Glomerular endothelial cell (primary cell): ENCODE measurements around the gene TYR. TPM values are rescaled to one million over a fixed set of nuclear protein-coding genes. Genes with fewer than 3 reads are reported as not detected.
"Not testable (repeated sequence)": the region's sequence is repeated elsewhere in the genome, so short reads cannot be mapped to it uniquely, and the experiment has no call there.

ENCODE experiments used
- DNase-seq: peaks from one replicate; pipeline ENCODE4 v3.0.0-alpha.2; 2011; ENCODE audit warnings: low read depth, low spot score; ENCODE audit errors: extremely low read depth
- total RNA-seq: library from RNA; depleted of rRNA; stranded (reverse); fragments of >200 nt; gene quantifications from 2 replicates; pipeline ENCODE4 v1.2.3, GENCODE V29; 2015

The TYR gene
- total RNA-seq, 1 donor from 2014 or later = not detected

DNA sequence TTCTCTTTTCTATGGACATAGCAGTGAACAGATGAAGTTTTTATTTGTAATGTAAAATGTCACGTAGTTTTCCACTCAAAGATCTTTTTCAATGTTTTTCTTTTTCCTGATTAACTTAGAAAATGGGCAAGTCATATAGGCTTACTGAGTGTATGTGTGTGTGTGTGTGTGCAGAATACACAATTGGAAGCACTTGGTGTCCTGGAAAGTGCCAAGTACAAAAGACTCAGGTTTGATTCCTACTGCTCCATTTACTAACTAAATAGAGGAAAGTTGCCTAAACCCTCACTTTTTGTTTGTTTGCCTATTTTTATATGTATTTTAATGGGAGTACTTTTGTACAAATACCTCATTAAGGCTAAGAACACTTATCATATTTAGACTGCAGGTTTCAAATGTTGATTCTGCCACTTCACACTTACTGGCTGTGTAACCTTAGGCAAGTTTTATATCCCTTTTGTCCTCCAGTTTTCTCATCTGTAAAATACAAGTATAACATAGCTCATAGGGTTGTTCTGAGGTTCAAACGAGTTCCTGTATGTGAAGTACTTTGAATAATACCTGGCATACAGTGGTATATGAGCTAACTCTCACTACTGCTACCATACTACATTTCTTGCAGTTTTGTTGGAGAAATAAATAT is 90.1 kb downstream of the TYR start:
- DNase-seq = no peak

DNA sequence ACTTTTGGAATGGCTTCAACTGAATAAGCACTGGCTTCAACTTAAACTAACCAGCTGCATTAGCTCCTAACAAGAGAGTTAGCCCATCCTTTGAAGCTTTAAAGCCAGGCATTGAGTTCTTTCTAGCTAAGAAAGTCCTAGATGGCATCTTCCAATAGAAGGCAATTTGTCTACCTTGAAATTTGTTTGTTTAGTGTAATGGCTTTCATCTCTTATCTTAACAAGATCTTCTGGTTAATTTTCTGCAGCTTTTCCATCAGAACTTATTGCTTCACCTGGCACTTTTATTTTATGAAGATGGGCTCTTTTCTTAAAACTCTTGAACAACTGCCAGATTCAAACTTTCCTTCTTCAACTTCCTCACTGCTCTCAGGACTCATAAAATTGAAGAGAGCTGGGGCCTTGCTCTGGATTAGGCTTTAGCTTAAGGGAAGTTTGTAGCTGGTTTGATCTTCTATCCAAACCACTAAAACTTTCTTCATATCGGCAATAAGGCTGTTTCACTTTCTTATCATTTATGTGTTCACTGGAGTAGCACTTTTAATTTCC is 94.9 kb downstream of the TYR start:
- not testable (repeated sequence) for DNase-seq

DNA sequence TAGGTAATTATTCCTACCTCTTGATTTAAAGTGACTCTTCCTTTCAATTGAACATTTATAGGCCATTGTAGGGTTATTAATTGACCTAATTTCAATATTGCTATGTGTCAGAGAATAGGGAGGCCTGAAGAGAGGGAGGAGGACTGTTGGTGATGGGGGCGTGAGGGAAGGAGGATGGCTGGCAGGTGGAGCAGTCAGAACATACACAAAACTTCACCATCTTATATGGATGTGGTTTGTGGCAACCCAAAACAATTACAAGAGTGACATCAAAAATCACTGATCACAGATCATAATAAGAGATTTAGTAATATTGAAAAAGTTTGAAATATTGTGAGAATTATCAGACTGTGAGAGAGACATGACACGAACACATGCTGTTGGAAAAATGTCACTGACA is 95.5 kb downstream of the TYR start:
- not testable (repeated sequence) for DNase-seq

DNA sequence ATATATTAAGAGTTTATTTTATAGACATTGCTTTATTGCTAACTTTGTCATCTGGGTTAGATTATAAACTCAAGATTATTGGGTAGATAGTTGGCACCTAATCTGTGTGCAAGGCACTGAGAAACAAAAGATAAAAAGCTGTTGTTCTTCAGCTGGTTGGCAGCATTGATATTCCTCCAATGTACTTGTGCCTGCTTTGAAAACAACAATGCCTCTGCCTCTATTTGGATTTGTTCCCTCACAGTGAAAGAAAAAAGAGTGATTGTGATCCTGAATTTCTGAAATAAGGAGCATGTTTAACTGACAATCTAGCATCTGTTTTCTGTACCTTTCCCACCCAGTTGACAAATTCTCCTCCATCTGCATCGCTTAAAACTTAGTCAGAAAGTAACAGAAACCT is 98.3 kb downstream of the TYR start:
- no peak for DNase-seq

DNA sequence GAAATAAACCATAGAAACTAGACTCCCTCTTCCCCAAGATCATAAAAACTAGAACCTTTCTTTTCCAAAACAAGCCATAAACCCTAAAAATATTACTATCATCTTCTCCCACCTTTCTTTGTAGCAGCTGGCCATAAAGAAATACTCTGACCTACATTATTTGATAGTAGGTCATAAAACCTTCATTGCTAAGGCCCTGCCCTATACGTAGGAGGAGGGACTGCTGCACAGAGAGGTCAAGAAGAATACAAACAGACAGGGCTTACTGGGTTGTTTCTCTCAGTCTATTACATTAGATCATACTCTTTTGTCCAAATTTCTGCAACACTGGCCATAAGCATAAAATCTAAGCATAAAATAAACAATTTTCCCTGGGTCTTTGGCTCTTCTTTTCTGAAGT is 101.5 kb downstream of the TYR start:
- DNase-seq = no peak

DNA sequence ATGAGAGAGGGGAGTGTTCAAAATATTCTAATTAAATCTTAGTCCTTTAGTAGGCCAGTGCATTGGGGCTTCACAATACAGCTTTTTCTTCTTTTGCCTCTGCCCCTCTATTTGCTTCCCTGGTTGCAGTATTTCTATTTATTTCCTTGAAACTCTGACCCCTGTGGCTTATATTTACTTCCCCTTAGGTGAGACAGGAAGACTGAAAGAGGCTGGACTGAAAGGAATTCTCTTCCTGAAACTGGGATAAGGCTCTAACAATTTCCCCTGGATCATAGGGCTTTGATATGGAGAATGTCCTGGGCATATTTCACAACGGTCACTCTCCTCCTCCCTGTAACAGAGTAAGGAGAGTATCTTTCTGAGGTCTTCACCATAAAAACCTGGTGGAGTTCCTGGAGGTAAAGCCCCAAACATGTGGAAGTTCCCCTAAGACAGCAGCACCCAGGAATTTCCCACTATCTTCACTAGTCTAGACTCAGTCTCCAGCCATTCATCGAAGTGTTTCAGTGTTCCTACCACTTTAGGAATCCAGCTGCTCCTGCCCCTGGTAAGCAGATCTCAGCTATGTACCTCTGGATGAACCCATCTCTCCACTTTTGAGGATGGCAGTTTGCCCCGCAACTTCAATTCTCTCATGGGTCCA is 103.5 kb downstream of the TYR start:
- not testable (repeated sequence) for DNase-seq

DNA sequence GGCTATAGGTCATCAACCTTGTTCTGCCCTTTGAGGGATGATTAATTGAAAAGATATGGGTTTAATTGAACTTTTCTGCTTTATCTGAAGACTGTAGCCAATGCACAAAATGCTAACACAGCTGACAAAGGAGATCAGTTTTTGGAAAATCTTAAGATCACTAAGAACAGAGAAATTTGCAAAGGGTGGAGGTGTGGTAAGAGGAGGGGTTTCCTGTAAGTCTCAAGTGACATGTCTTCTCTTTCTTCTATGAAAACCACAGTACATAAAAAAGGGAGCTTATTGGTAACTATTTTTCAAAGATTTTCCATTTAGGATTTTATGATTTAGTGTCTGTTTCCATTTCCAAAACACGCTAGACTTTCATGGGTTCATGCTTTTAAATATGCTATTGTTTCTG is 108.9 kb downstream of the TYR start:
- DNase-seq = not testable (repeated sequence)

DNA sequence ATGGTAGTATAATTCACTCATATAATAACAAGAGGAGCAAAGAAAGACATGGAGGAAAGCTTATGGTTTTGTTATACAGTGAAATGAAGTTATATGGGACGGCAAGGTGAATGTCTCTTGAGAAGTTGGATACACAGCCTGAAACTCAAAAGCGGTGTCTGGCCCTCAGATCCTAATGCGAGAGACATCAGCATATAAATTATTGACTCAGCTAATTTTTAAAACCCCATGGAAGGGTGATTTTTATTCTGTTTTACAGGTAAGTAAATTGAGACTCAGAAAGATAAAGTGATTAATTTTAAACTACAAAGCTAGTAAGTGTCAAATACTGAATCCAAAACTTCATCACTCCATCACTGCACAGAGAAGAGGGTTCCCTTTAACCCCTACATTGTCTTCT is 110.3 kb downstream of the TYR start:
- DNase-seq = not testable (repeated sequence)

DNA sequence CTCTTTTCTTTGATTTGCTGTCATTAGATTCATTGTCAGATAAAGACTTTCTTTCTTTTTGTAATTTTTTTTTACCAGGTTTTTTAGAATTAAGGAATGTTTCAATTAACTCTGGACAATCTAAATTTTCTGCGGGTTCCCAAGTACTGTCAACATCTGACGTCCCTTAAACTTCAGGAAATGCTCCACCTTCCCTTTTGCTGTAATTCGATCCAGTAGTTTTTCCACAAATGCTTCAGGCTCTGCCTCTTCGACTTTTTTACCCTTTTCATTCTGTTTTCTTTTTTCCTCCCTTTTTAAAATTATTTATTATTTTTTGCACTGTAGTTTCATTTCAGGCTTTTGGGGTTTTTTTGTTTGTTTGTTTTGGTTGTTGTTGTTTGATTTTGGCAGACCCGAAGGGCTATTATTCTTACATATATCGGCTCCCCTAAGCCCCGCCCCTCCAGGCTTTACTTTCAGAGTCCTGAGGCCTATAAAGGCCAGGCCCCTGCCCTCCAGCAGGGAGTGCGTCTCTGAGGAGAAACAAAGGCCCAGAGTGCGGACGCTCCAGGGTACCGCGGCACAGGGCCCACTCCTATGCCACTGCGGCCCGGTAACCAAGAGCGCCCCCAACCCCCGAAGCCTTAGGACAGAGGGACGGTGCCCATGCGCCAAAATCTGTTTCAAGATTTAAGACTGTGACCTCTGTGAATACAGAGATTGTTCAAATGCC is 116.4 kb downstream of the TYR start:
- no peak for DNase-seq

DNA sequence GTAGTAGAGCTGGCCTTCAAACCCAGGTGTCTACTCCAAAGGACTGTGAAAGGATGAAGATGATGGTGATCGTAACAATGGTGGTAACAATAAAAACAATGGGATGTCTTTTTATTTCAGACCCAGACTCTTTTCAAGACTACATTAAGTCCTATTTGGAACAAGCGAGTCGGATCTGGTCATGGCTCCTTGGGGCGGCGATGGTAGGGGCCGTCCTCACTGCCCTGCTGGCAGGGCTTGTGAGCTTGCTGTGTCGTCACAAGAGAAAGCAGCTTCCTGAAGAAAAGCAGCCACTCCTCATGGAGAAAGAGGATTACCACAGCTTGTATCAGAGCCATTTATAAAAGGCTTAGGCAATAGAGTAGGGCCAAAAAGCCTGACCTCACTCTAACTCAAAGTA is 117.3 kb downstream of the TYR start:
- DNase-seq = not testable (repeated sequence)

DNA sequence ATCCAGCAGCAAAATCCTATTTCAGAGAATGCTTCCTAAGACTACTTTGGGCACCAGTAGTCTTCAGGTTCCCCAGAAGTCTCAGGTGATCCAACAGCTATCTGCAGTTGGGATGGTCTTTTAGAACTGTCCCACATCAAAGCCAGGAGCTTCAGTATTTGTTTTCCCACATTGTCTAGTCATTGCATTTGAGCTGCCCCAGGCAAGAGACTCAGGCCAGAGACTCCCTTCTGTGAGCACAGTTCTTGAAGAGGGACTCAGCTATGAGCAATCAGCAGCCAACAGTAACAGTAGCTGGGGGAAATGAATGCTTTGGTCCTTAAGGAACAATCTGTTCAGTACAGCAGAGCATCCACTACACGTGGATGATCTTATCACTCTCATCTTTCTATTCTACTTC is 125.4 kb downstream of the TYR start:
- not testable (repeated sequence) for DNase-seq

DNA sequence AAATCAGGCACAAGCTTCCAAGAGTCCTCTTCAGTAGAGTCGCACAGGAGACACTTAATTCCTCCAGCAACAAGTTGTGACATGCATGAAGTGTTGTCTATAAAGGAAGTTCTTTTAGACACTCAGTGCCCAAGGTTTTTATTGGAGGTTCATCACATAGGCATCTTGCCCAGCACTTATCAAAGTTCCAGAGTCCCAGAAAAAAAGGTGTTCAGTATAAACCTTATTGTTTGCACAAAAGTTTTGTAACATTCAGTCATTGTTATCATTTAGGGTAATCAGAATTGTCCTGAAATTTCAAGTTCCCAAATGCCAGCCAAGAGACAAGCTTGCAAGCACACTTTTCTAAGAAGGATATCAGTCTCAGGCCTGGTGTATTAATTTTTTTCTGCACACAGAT is 130.6 kb downstream of the TYR start:
- DNase-seq = not testable (repeated sequence)

DNA sequence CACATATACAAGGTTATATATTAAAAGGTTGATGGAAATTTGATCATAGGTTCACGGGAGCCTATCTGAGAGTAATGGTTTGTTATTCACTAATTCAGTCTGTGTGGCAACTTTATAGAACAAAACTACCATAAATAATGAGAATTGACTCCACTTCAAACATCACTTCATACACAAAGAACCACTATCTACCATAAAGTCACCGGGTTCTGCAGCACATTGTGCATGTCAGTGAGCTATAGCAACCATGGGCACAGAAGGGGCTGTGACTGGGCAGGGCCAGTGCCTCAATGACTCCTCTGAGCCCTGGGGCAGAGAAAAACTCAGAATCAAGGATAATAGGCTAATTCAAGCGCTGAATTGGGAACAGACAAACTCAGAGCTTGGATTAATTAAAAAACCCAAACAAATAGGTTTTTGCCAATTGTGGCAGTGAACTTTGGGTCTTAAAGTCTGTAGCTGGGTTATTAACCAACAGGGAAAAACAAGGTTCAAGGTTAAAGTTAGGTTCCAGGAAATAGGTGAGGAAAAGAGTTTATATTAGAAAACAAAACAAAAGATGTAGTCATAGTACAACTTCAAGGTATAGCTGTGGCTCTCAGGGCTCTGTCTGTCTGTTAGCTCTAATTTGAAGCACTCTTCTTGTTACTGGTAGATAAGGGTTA is 131.8 kb downstream of the TYR start:
- not testable (repeated sequence) for DNase-seq

DNA sequence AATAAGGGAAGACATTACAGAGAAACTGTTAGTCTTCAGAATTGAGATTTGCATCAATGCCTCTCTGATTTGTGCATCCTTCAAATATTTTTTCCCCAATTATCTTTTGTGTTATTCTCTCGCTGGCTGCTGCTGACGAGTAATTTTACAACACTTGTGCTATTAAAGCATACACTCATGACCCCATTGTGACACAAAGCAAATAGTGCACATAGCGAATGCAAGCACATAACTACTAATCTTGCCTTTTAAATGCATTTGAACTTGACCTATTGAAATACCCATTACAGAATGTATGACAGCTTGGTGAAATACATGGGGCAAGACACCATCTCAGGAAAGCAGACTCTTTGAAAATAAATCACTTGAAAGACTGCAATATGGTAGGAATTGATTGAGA is 132.9 kb downstream of the TYR start:
- not testable (repeated sequence) for DNase-seq

DNA sequence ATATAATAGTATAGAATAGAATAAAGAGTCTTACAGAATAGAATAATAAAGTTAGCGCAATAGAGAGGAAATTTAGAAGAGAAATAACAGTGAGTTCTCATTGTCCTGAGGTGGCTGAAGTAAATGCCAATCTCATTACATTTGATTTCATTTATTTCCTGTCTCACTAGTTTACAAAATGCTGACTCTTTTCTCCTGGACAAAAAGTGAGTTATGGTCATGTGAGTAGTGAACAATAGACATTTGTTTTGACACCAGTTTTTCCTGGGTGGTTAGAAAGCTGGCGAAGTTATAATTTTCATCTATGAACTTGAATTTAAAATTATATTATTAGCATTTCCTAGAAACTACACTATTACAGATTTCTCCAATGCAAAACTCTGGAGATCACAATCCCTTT is 143.7 kb downstream of the TYR start:
- no peak for DNase-seq

DNA sequence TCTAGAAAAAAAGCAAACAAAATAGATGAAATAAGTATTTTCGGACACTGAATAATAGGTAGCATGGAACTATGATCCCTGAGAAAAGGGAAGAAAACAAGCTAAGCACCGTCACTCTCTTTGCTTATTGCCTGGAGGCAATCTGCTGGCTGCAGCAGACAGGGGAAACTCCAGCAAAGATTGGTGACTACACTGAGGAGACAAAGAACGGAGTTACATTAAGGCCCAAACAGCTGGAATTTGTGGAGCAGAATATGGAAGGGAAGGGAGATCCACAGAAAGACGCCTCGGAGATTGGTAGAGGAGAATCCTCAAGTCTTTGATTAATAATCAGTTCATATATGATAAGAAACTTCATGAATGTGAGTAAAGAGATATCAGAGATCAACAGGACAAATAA is 150.2 kb downstream of the TYR start:
- no peak for DNase-seq

DNA sequence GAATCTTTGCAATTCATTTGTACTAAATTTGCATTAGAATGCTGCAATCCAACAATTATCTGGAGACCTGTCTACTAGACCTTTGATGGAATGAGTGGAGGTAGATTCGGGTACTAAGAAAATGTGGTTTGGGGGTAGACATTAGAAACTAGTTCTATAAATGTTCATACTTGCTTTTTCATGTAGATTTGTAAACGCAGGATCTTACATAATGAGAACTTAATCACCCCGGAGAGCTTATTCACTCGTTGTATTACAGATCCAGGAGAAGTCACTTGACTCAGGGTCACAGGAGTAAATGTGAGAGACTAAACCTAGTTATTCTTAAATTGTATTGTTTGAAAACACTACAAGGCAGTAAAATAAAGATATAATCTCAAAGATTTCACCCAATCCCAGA is 154.3 kb downstream of the TYR start:
- DNase-seq = not testable (repeated sequence)

DNA sequence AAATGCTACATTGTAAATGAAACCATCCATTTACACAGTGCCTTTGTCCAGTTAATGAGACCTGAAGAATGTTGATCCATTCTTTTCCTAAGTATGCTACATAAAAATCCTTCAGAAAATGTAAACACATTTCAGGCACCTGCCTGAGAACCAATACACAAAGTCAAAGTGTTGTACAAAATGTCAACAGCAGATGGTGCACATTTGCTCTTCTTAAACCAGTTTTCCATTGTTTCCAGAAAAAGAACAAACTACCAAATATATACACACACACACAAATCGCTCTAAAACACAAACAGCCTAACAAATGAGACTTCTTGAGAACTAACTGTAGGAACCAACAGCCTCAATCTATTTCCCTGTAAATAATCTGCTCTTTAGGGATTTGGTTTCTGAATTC is 156.0 kb downstream of the TYR start:
- not testable (repeated sequence) for DNase-seq

DNA sequence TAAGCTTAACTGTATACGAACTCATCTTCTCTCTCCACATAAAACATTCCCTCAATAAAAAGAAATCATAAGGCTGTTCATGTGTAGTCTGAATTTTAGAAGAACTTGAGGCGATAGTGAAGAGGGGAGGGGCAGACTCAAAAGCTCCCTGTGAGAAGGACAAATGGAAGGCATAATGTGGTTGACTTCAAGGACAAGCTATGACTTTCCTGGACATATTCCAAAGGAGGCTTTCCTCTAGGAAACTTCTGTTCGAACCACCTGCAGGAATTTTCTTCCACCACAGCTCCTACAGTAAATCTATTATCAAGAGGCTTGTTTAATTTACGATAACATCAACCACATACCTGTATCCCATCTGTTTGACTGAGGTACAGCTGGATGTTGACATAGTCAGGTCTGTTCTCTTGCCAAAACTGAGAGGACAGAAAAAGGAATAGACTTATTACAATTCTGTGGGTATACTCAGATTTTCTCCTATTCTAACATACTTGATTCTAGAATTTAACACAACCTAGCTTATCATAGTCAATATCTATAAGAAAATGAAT is 159.5 kb downstream of the TYR start:
- DNase-seq = not testable (repeated sequence)

DNA sequence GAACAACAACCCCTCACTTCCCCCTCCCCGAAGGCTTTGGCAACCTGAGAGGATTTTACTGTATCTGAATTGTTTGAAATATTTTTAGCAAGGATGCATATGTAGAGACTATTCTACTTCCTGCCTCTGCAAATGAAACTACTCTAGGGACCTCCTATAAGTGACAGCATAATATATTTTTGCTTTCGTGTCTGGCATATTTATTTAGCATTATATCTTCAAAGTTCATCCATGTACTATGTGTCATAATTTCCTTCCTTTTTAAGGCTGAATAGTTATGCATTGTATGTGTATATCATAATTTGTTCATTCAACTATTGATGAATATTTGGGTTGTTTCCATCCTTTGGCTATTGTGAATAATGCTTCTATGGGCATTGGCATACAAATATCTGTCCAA is 160.4 kb downstream of the TYR start:
- not testable (repeated sequence) for DNase-seq

DNA sequence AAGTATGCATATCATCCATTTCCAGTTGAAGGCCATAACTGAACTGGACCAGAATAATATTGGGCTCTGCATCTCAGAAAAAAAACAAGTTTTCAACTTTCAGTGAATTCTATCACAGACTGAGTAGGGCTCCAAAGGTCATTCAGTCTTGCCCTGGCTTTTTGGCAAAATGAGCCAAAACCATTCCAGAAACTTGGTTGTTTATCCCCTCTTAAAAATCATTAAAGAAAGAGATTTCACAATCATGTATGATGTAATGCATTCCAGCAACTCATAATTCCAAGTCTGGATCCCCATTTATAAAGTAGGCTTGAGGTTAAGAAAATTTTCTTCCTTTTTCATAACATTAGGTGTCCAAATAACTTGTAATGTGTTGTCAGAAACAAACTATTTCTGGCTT is 162.8 kb downstream of the TYR start:
- not testable (repeated sequence) for DNase-seq
